Caco-2 (cell line): ENCODE data around the gene ZMYM1. TPM values are rescaled to one million over a fixed set of nuclear protein-coding genes. Genes with fewer than 3 reads are reported as not detected.
"Not testable (repeated sequence)": the region's sequence is repeated elsewhere in the genome, so short reads cannot be mapped to it uniquely, and the experiment has no call there.

Source experiments
- BruUV-seq: library from RNA; stranded (reverse); fragments of 400-500 nt; replicated peaks from 2 replicates; lab custom pipeline; 2021; lab: Mats Ljungman, UMichigan
- CTCF ChIA-PET: fragments of 300-600 bp; sonication (Branson Sonifier 250); formaldehyde crosslinking; loops from one replicate; lab custom pipeline; 2022; ENCODE audit warnings: antibody characterized with exemption; lab: Charles Lee
- POLR2A ChIA-PET: fragments of 300-600 bp; sonication (Branson Sonifier 250); formaldehyde crosslinking; loops from one replicate; lab custom pipeline; 2022; ENCODE audit warnings: antibody characterized with exemption; lab: Charles Lee
- DNase-seq, 2 experiments: peaks; one replicate each; pipeline versions ENCODE4 v3.0.0 to v3.0.0-alpha.2; 2020 to 2022
- H3K27me3 ChIP-seq: replicated peaks from 2 replicates; pipeline ENCODE4 v1.6.0; 2011; ENCODE audit warnings: low read length; ENCODE audit not compliant: control insufficient read depth, insufficient read depth
- H3K36me3 ChIP-seq: 2 replicates; pipeline ENCODE4 v1.5.1; 2011; ENCODE audit warnings: low read length; ENCODE audit not compliant: control insufficient read depth, insufficient read depth
- H3K4me1 ChIP-seq: fragments of 250-450 bp; sonication (Bioruptor Pico); 2 replicates; pipeline ENCODE4 v1.5.1; 2020; ENCODE audit warnings: mild to moderate bottlenecking
- H3K4me3 ChIP-seq: 2 replicates; pipeline ENCODE4 v1.5.1; 2011; ENCODE audit warnings: low read depth, mild to moderate bottlenecking, control low read depth, low read length
- H3K9me3 ChIP-seq: fragments of 250-450 bp; sonication (Bioruptor Pico); 2 replicates; pipeline ENCODE4 v1.5.1; 2020; ENCODE audit warnings: mild to moderate bottlenecking, moderate library complexity
- H3K27ac Mint-ChIP-seq: one replicate; pipeline ENCODE4 v1.8.0; 2022; ENCODE audit warnings: mixed read lengths; ENCODE audit not compliant: unreplicated experiment
- H3K27me3 Mint-ChIP-seq: one replicate; pipeline ENCODE4 v1.8.0; 2022; ENCODE audit warnings: mixed read lengths; ENCODE audit not compliant: insufficient read depth, unreplicated experiment
- H3K36me3 Mint-ChIP-seq: one replicate; pipeline ENCODE4 v1.8.0; 2022; ENCODE audit warnings: mild to moderate bottlenecking, mixed read lengths; ENCODE audit not compliant: insufficient read depth, unreplicated experiment
- H3K4me1 Mint-ChIP-seq: one replicate; pipeline ENCODE4 v1.8.0; 2022; ENCODE audit warnings: low read depth, mixed read lengths; ENCODE audit not compliant: unreplicated experiment
- H3K4me3 Mint-ChIP-seq: one replicate; pipeline ENCODE4 v1.8.0; 2022; ENCODE audit warnings: mild to moderate bottlenecking, moderate library complexity, mixed read lengths; ENCODE audit not compliant: unreplicated experiment
- H3K9me3 Mint-ChIP-seq: one replicate; pipeline ENCODE4 v1.8.0; 2022; ENCODE audit warnings: mixed read lengths; ENCODE audit not compliant: unreplicated experiment
- intact Hi-C: fragments of 100-400 bp; cut with micrococcal nuclease; formaldehyde crosslinking; loops from one replicate; pipeline ENCODE4 v1.10.0; 2022; ENCODE audit not compliant: unreplicated experiment
- total RNA-seq: library from RNA; stranded (reverse); gene quantifications from 2 replicates; pipeline ENCODE4 v1.2.3, GENCODE V29; 2022
- TF ChIP-seq, protein P1 (sequence below), 2 experiments: fragments of 200-600 bp in 1 of 2; IDR thresholded peaks; 1 replicate in 1 of 2; 2 replicates in 1 of 2; pipeline versions ENCODE4 v1.5.1 to v1.8.0; 2011 to 2022; ENCODE audit warnings: antibody characterized with exemption in 1 of 2, control low read depth in 1 of 2, inconsistent platforms in 1 of 2, low read depth in 1 of 2, low read length in 1 of 2, mild to moderate bottlenecking in 1 of 2, moderate library complexity in 1 of 2; ENCODE audit not compliant: insufficient read depth in 1 of 2, severe bottlenecking in 1 of 2, unreplicated experiment in 1 of 2

Gene ZMYM1
- total RNA-seq, 1 experiment from 2014 or later = 14.0 TPM

DNA sequence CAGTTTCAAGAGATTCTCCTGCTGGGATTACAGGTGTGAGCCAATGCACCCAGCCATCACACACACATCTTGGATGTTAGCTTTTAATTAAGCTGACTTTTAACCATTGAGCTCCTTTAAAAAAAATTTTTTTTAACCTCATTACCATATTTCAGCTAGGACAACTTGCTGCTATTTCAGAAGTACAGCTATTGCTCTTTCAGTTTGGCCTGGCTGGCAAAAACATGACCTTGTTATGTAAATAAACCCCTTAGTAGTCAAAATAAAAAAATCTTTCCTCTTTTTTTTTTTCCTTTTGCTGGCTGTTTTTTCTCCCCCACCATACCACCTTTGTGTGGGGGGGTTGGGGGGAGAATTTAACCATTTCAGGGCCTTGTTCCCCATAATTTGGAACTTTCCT lies 49.9 kb downstream of the ZMYM1 start:
- intact Hi-C loops = no loop called here
- no peak overlapping the region for H3K4me3 Mint-ChIP-seq
- no TSS peak for BruUV-seq
- no peak overlapping the region for H3K27ac Mint-ChIP-seq
- TF ChIP-seq, protein P1, sequence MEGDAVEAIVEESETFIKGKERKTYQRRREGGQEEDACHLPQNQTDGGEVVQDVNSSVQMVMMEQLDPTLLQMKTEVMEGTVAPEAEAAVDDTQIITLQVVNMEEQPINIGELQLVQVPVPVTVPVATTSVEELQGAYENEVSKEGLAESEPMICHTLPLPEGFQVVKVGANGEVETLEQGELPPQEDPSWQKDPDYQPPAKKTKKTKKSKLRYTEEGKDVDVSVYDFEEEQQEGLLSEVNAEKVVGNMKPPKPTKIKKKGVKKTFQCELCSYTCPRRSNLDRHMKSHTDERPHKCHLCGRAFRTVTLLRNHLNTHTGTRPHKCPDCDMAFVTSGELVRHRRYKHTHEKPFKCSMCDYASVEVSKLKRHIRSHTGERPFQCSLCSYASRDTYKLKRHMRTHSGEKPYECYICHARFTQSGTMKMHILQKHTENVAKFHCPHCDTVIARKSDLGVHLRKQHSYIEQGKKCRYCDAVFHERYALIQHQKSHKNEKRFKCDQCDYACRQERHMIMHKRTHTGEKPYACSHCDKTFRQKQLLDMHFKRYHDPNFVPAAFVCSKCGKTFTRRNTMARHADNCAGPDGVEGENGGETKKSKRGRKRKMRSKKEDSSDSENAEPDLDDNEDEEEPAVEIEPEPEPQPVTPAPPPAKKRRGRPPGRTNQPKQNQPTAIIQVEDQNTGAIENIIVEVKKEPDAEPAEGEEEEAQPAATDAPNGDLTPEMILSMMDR (IDR thresholded peaks at IDR 0.05; ENCODE audit: insufficient read depth in 1 of 2, low read depth in 1 of 2, low read length in 1 of 2, severe bottlenecking in 1 of 2, unreplicated experiment in 1 of 2) = no peak
- Histone ChIP-seq H3K4me3 (no peak overlapping the region), H3K4me1 (no peaks in the 10 kb centered on the region), H3K9me3 (no peaks in the 10 kb centered on the region; the same call in 1 of the 2 replicates), H3K27me3 (no peaks in the 10 kb centered on the region), H3K36me3 (no peaks in the 10 kb centered on the region)
- no peaks in the 10 kb centered on the region for H3K27me3 Mint-ChIP-seq
- ChIA-PET POLR2A (interaction anchor here (0.6 kb wide), 1 partner anchor 16 kb away, joined by 7 read pairs; no protein-coding TSS in a partner anchor), CTCF (no interaction called here)
- no peak for DNase-seq
- no peaks in the 10 kb centered on the region for H3K36me3 Mint-ChIP-seq
- H3K4me1 Mint-ChIP-seq = no peaks in the 10 kb centered on the region
- peaks cover 9% of the 10 kb centered on the region for H3K9me3 Mint-ChIP-seq

DNA sequence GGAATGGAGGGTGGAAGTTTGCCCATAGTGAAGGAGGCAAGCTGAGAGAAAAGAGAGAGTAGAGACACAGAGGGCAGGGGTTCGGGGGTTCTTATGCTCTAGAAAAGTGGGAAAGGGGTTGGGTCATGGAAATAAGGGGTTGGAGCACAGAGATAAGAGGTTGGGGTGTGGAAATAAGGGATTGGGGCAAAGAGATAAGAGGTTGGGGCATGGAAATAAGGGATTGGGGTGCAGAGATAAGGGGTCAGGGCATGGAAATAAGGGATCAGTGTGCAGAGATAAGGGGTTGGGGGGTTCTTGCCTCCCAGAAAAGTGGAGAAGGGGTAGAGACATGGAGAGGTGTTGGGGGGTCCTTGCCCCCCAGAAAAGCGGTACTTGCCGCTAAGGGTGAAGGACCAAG lies 57.6 kb downstream of the ZMYM1 start:
- Mint-ChIP-seq H3K4me3 (no peak overlapping the region), H3K9me3 (no peaks in the 10 kb centered on the region), H3K27me3 (peaks cover 3% of the 10 kb centered on the region), H3K27ac (no peak overlapping the region), H3K36me3 (no peaks in the 10 kb centered on the region), H3K4me1 (no peaks in the 10 kb centered on the region)
- H3K9me3 ChIP-seq = no peaks in the 10 kb centered on the region
- no peaks in the 10 kb centered on the region for H3K4me1 ChIP-seq
- H3K4me3 ChIP-seq = no peak overlapping the region
- no TSS peak for BruUV-seq
- ChIA-PET CTCF (no interaction called here), POLR2A (no interaction called here)
- no peak for DNase-seq
- intact Hi-C loops = no loop called here
- no peaks in the 10 kb centered on the region for H3K27me3 ChIP-seq
- no peaks in the 10 kb centered on the region for H3K36me3 ChIP-seq
- TF ChIP-seq, protein P1 (IDR thresholded peaks at IDR 0.05; ENCODE audit: insufficient read depth in 1 of 2, low read depth in 1 of 2, low read length in 1 of 2, severe bottlenecking in 1 of 2, unreplicated experiment in 1 of 2) = no peak

DNA sequence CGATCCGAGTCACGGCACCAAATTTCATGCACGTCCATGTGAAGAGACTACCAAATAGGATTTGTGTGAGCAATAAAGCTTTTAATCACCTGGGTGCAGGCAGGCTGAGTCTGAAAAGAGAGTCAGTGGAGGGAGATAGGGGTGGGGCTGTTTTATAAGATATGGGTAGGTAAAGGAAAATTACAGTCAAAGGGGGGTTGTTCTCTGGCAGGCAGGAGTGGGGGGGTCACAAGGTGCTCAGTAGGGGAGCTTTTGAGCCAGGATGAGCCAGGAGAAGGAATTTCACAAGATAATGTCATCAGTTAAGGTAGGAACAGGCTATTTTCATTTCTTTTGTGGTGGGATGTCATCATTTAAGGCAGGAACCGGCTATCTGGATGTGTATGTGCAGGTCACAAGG lies 58.4 kb downstream of the ZMYM1 start:
- H3K27me3 Mint-ChIP-seq, intact Hi-C loops, H3K27me3 ChIP-seq, H3K4me3 ChIP-seq, H3K4me1 ChIP-seq, H3K4me3 Mint-ChIP-seq, H3K36me3 ChIP-seq, H3K9me3 ChIP-seq, H3K27ac Mint-ChIP-seq, CTCF ChIA-PET, H3K9me3 Mint-ChIP-seq, DNase-seq, BruUV-seq, H3K36me3 Mint-ChIP-seq, H3K4me1 Mint-ChIP-seq, POLR2A ChIA-PET: not testable (repeated sequence)

DNA sequence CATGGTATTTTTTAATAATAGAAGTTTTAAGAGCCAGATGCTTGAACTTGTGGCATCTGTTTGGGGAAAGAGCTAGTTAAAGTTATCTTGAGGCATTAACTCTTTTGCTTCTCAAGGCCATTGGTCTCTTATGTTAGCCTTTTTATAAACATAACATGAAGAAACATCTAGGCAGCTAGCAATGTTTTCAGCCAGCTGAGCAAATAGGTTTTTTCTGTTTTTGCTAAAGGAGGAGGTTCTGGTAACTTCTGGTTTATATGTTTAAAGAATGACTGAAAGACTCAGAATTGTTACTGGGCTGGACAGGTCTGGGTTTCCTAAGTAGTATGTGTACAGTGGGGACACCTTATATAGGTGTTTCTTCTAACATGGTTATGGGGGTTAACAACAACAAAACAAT lies 63.1 kb downstream of the ZMYM1 start:
- H3K36me3 ChIP-seq, H3K4me1 Mint-ChIP-seq, H3K27me3 Mint-ChIP-seq, DNase-seq, H3K27me3 ChIP-seq, H3K9me3 Mint-ChIP-seq, H3K27ac Mint-ChIP-seq, H3K9me3 ChIP-seq, H3K4me1 ChIP-seq, H3K4me3 Mint-ChIP-seq, intact Hi-C loops, H3K36me3 Mint-ChIP-seq, CTCF ChIA-PET, BruUV-seq, H3K4me3 ChIP-seq, POLR2A ChIA-PET: not testable (repeated sequence)

DNA sequence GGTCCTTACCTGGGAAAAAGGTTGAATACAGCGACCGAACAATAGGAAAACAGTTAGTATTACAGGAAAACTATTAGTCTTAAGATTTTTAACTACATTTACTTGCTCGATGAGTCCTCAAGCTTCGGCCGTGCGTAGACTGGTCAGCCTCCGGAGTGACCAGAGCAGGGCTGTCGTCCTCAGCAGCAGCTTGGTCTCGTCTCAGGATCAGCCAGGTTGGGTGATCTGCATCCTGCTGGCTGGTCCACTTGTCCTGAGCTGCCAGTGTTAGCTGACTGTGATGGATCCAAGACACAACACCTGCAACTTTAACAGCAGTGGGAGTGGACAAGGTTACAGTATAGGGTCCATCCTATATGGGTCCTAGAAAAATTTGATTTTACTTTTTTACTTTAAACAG lies 63.5 kb downstream of the ZMYM1 start:
- POLR2A ChIA-PET, H3K4me3 Mint-ChIP-seq, H3K27ac Mint-ChIP-seq, H3K27me3 Mint-ChIP-seq, DNase-seq, H3K4me3 ChIP-seq, H3K9me3 Mint-ChIP-seq, BruUV-seq, H3K36me3 ChIP-seq, H3K9me3 ChIP-seq, H3K4me1 Mint-ChIP-seq, H3K4me1 ChIP-seq, H3K27me3 ChIP-seq, CTCF ChIA-PET, H3K36me3 Mint-ChIP-seq, intact Hi-C loops: not testable (repeated sequence)
